T follicular helper cell (primary cell): Measurements from ENCODE around the gene ARHGEF39.

Source experiments
- DNase-seq: peaks from one replicate; pipeline ENCODE4 v3.0.0-alpha.2; 2020; ENCODE audit warnings: low read depth
- total RNA-seq, 2 experiments: gene quantifications; one replicate each; lab custom pipeline; 2026; lab: John Stamatoyannopoulos, UW

Gene ARHGEF39
- total RNA-seq: 0.30 to 0.61 reads per million in 2 experiments

- DNase-seq: peak; percentile 41
Observed at GRCh38 chr9:35664531-35665470, at the start of gene ARHGEF39. Gene ARHGEF39, minus strand, starts transcription at chr9:35665195. Its CDS starts 26 bp downstream, at chr9:35665169.

GRCh38 chr9:35714123-35714522 is 49.1 kb upstream of the ARHGEF39 start:
- no peak for DNase-seq

- DNase-seq: no peak
Observed at GRCh38 chr9:35713578-35713977, 48.6 kb upstream of the ARHGEF39 start.

GRCh38 chr9:35712762-35713400 is 47.9 kb upstream of the ARHGEF39 start:
- no peak for DNase-seq

GRCh38 chr9:35711501-35712428 is 46.8 kb upstream of the ARHGEF39 start:
- DNase-seq: no peak

- DNase-seq: no peak
Observed at GRCh38 chr9:35710818-35711500, 46.0 kb upstream of the ARHGEF39 start.

- no peak for DNase-seq
Observed at GRCh38 chr9:35708146-35708545, 43.2 kb upstream of the ARHGEF39 start.

- DNase-seq: no peak
Observed at GRCh38 chr9:35706951-35707350, 42.0 kb upstream of the ARHGEF39 start.

GRCh38 chr9:35705836-35706430 is 40.9 kb upstream of the ARHGEF39 start:
- no peak for DNase-seq

- DNase-seq: no peak
Observed at GRCh38 chr9:35705372-35705771, 40.4 kb upstream of the ARHGEF39 start.

GRCh38 chr9:35703906-35704672 is 39.1 kb upstream of the ARHGEF39 start:
- DNase-seq: no peak

GRCh38 chr9:35702696-35703095 is 37.7 kb upstream of the ARHGEF39 start:
- no peak for DNase-seq

- DNase-seq: no peak
Observed at GRCh38 chr9:35700942-35701341, 35.9 kb upstream of the ARHGEF39 start.

- no peak for DNase-seq
Observed at GRCh38 chr9:35700031-35700430, 35.0 kb upstream of the ARHGEF39 start.

GRCh38 chr9:35698231-35698630 is 33.2 kb upstream of the ARHGEF39 start:
- DNase-seq: no peak

- DNase-seq: no peak
Observed at GRCh38 chr9:35697486-35697885, 32.5 kb upstream of the ARHGEF39 start.

GRCh38 chr9:35696520-35697215 is 31.7 kb upstream of the ARHGEF39 start:
- peak; percentile 28 for DNase-seq

GRCh38 chr9:35695943-35696401 is 31.0 kb upstream of the ARHGEF39 start:
- DNase-seq: no peak

GRCh38 chr9:35691757-35692301 is 26.8 kb upstream of the ARHGEF39 start:
- no peak for DNase-seq
